GM18511 (cell line): Measurements from ENCODE around the gene CLN3.
"Not testable (repeated sequence)": the region's sequence is repeated elsewhere in the genome, so short reads cannot be mapped to it uniquely, and the experiment has no call there.

Experiments used
- ATAC-seq: cut with Tn5 transposase; IDR thresholded peaks from one replicate; pipeline ENCODE4 v1.9.1; 2021; ENCODE audit warnings: mild to moderate bottlenecking, moderate library complexity; ENCODE audit not compliant: unreplicated experiment

CLN3 gene

DNA sequence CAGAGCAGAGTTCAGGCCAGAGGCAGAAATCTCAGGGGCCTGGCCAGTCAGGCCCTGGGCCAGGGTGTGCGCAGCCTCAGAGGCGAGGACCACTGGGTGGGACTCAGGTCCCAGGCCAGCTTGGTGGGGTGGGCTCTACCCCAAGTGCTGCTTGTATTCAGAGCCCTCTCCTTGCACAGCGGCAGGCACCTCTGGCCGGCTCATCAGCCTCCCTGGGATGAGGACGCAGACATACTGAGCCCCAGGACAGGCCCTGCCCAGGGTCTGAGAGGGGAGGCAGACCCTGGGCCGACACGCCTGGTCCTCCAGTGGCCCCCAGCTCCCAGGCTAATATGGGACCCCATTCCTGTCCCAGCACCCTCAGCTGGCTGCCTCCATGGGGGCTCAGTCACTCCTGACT is 22.4 kb upstream of the CLN3 start:
- no peak for ATAC-seq

- ATAC-seq: no peak
These were observed 21.8 kb upstream of the CLN3 start for GRCh38 chr16:28513484-28514181.

- ATAC-seq: no peak
These were observed 20.2 kb upstream of the CLN3 start for GRCh38 chr16:28511801-28512789.

DNA sequence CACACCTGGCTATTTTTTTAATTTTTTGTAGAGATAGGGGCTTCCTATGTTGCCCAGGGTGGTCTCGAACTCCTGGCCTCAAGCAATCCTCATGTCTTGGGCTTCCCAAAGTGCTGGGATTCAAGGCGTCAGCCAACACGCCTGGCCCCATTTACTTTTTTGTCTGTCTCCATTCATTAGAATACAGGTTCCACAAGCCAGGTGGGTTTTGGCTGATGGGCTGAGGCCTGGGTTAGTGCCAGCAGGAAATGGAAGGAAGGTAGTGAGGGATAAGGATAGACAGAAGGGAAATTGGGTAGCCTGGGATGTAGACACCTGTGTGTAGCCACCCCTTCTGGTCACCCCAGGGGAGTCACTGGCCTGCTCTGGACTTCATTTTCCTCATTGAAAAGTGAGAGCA is 19.2 kb upstream of the CLN3 start:
- ATAC-seq: no peak

GRCh38 chr16:28505489-28506137 is 13.7 kb upstream of the CLN3 start:
- no peak for ATAC-seq

DNA sequence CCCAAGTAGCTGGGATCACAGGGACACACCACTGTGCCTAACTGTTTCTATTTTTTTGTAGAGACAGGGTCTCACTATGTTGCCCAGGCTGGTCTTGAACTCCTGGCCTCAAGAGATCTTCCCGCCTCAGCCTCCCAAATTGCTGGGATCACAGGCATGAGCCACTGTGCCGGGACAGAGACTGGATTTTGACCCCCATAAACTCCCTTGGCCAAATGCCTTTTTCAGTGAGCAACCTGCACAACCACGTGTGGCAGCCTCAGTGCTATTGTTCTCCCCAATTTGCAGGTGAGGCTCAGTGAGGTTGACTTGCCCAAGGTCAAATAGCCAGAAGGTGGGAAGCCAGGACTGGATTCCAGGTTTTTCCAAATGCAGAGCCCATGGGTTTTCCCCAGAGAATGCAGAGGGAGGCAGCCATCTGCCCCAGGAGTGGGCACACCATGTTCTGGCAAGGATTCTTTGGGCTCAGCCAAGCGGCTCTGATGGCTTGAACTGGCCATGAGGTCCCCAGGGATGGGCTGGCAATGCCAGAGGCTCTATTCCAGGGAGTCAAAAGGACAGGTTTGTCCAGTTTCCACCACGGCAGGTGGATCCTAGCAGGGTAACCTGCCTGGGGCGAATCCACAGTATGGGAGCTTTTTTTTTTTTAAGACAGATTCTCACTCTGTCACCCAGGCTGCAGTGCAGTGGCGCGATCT is 13.0 kb upstream of the CLN3 start:
- no peak for ATAC-seq

DNA sequence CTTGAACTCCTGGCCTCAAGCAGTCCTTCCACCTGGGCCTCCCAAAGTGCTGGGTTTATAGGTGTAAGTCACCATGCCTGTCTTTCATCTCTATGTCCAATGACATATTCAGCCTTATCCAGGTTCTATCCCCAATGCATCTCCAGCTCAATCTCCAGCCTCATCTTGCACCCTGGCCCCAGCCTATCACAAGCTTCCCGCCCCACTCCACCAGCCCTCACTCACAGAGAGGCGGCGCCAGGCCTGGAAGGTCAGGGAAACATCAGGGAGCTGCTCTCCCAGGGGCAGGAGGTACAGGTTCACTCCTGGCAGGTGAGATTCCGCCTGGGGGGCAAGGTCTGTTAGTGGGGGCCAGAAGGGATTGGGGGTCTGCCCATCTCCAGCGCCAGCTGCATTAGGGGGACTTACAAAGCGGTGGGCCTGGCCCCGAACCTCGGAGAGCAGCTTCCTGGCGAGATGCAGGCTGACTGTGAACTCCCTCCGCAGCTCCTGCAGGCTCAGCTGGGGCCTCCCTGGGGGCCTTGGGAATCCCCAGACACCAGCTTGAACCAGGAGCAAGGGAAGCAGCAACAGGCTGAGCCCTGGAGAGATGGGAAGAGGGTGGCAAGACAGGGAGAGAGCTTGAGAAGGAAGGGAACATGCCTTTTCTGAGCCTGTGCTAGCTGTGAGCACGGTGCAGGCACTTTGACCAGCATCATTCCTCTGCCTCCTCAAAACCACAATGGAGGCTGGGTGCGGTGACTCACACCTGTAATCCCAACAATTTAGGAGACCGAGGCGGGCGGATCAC is 11.8 kb upstream of the CLN3 start:
- ATAC-seq: no peak

- ATAC-seq: no peak
These were observed 10.4 kb upstream of the CLN3 start for GRCh38 chr16:28502290-28502689.

GRCh38 chr16:28501258-28502232 is 9.7 kb upstream of the CLN3 start:
- ATAC-seq: no peak

DNA sequence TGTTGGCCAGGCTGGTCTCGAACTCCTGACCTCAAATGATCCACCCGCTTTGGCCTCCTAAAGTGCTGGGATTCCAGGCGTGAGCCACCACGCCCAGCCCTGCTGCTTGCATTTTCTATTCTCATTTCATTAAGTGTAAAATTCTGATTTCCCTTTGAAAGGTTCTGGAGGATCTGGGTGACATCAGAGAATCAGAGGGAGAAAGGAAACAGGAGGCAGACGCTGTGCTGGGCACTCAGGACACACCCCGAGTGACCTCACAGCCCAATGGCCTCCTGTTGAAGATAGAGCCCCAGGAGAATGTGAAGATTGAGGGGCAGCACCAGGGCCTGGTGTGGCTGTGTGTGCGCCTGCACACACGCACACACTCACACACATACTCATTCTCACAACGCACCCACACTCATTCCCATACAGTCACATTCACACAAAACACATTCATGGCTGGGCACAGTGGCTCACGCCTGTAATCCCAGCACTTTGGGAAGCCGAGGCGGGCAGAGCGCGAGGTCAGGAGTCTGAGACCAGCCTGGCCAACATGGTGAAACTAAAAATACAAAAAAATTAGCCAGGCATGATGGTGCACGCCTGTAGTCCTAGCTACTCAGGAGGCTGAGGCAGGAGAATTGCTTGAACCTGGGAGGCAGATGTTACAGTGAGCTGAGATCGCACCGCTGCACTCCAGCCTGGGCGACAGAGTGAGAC is 8.8 kb upstream of the CLN3 start:
- not testable (repeated sequence) for ATAC-seq

DNA sequence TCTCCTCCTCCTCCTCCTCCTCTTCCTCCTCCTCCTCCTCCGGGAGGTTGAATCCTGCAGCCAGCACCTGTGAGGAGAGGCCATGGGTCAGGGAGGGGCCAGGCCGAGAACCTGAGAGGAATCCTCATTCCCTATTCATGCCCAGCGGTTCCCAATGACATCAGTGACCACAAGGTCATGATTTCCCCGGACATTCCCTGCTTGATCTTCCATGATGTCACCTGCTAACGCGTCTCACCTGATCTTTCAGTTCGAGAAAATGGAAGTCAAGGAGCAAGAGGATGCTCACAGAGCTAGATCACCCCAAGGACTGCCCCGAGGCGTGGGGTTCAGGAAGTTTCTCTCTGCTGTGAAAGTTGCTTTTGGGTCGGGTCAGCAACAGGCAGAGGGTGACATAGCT is 8.0 kb upstream of the CLN3 start:
- ATAC-seq: no peak

DNA sequence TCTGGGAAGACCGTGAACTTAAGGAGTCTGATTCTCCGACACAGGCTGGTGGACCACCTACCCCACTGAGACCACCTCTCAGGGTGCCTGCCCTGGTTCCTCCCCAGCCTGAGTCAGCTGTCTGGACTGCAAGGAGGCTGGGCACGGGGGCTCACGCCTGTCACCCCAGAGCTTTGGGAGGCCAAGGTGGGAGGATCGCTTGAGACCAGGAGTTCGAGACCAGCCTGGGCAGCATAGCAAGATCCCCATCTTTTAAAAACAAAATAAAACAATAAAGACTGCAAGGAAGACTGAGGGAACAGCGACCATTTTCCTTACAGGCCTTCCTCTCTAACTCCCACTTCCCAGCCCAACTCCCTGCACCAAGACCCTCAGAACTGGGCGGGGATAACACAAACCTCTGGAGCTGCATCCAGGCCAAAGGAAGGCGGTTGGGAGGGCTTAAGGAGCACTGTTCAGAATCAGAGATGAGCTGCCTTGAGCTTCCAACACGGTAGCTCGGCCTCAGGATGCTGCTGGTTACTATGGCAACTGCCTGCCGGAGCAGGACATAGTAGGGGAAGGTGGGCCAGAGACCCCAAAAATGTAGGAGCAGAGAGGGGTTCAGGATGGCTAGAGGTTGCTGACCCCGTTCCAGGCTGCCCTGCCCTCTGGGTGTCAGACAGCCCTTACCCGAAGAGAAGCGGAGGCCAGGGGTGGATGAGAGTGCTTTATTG is 7.0 kb upstream of the CLN3 start:
- no peak for ATAC-seq

- no peak for ATAC-seq
These were observed 6.2 kb upstream of the CLN3 start for GRCh38 chr16:28497861-28498599.

DNA sequence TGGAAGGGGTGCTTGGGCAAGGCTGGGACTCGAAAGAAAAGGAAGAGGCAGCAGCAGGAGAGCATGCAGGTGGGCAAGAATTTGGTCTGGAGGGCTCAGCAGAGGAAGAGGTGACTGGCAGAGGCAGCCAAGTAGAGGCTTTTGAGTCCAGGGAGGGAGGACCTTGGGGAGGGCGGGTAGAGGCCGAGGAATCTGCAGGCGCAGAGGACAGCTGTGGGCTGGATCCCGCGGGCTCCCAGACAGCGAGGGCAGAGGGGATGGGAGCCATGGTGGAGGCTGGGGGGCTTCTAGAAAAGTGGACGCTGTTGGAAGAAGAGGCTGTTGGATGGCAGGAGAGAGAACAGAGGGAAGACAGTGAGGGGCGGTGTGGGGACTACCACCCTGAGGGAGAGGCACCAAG is 5.5 kb upstream of the CLN3 start:
- ATAC-seq: no peak

- ATAC-seq: no peak
These were observed 5.0 kb upstream of the CLN3 start for GRCh38 chr16:28496844-28497243.

DNA sequence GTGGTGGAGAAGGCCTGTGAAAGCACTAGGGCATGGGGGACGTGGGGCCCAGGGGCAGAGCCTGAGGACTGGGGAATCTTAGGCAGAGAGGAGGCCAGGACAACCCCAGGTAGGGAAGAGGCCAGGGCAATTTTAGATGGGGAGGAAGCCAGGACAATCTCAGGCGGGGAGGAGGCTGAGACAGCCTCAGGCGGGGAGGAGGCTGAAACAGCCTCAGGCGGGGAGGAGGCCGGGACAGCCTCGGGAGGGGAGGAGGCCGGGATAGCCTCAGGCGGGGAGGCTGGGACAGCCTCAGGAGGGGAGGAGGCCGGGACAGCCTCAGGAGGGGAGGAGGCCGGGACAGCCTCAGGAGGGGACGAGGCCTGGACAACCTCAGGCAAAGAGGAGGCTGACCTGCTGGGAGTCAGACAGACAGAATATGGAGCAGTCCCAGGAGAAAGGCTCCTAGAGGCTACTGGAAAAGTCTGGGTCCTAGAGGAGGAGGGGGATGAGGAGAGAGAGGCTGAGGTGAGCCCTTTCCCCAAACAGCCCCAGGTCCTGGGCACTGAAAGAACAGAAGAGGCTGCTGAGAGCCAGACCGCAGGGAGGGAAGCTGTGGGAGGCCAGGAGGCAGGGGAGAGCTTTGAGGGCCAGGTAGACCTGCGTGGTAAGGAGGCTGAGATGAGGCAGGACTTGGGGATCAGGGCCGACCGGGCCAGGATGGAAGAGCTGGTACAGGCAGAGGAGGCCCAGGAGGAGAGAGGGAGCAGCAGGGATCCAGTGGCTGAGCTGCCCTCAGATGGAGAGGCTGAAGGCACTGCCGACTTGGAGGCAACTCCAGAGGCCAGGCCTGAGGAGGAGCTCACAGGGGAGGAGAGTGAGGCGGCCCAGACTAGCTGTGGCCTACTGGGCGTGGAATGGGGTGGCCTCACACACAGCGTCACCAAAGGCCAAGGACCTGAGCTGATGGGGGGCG is 4.2 kb upstream of the CLN3 start:
- ATAC-seq: no peak
